GM18517 (cell line): ENCODE measurements around the gene MYOZ2.
"Not testable (repeated sequence)": the region's sequence is repeated elsewhere in the genome, so short reads cannot be mapped to it uniquely, and the experiment has no call there.

ENCODE experiments used
- ATAC-seq: cut with Tn5 transposase; IDR thresholded peaks from one replicate; pipeline ENCODE4 v1.9.1; 2021; ENCODE audit warnings: mild to moderate bottlenecking, moderate library complexity; ENCODE audit not compliant: unreplicated experiment

MYOZ2 gene

DNA sequence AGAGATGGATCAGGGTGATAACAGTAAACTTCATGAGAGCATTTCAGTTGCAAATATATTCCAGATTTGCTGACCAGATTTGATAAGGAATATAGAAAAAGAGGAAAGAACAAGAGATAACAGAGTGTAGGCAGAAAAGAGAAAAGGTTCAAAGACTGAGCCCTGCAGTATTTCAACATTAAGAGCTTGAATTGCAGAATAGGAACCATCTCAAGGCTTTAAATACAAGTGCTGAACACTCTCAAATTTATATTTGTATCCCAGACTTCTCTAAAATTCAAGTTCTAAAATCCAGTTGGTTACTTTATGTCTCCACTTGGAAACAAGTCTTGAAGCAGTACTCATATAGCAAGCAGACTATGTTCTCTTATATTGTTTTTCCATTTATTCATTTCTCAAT, 9.7 kb upstream of the MYOZ2 start:
- no peak for ATAC-seq

GRCh38 chr4:119128148-119128547, 7.5 kb upstream of the MYOZ2 start:
- ATAC-seq = no peak

GRCh38 chr4:119130365-119131065, 5.1 kb upstream of the MYOZ2 start:
- ATAC-seq = no peak

- ATAC-seq = no peak
Measured at GRCh38 chr4:119131164-119131563, 4.5 kb upstream of the MYOZ2 start.

DNA sequence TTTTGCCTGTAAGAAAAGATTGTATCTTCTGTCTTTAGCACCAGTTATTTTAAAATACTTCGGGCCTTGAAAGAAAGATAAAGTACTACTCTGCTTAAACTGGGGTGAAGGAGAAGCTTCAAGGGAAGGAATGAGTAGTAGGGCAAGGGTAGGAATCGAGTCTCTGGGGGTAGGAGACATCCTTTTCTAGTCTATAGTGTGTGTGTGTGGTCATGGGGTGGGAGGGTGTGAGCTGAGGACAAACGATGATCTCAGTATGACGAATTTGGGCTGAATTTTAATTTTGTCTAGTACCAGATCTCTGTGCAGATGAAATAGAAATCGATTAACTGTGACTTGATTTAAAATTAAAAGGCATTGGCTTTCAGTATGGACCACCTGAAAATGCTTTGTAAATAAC, 3.3 kb upstream of the MYOZ2 start:
- no peak for ATAC-seq

GRCh38 chr4:119136546-119136945, 914 bp downstream of the MYOZ2 start:
- ATAC-seq = no peak

- no peak for ATAC-seq
Measured at GRCh38 chr4:119138046-119138445, 2.4 kb downstream of the MYOZ2 start.

GRCh38 chr4:119139311-119139710, 3.7 kb downstream of the MYOZ2 start:
- ATAC-seq = no peak

DNA sequence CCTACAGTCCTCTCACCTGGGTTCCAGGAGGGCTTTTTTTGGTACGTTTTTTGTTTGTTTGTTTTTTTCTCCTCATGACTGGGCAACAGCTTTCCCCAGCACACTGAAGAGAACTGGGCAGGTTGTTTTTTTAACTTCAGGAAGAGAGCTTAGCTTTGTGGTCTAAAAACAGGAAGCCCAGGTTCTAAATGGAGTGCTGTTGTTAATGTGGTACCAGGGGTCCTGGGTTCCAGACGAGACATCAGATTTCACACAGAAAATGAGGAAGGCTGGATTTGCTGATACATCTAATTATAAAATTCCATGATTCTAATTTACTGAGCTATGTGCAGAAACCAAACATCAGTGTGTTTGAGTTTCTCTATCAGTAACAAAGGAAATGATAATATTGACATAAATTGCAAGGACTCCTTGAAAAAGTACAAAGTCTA, 4.2 kb downstream of the MYOZ2 start:
- no peak for ATAC-seq

GRCh38 chr4:119141283-119141682, 5.7 kb downstream of the MYOZ2 start:
- ATAC-seq = not testable (repeated sequence)

GRCh38 chr4:119142833-119143232, 7.2 kb downstream of the MYOZ2 start:
- no peak for ATAC-seq

DNA sequence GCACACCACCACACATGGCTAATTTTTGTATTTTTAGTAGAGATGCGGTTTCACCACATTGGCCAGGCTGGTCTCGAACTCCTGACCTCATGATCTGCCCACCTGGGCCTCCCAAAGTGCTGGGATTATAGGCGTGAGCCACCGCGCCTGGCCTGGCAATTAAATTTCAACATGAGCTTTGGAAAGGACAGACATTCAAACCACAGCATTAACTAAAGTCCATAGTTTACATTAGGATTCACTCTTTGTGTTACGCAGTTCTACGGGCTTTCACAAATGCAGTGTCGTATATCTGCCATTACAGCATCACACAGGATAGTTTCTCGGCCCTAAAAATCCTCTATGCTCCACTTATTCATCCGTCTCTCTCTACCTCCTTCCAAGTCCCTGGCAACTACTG, 7.7 kb downstream of the MYOZ2 start:
- ATAC-seq = not testable (repeated sequence)

GRCh38 chr4:119149110-119149509, 13.5 kb downstream of the MYOZ2 start:
- ATAC-seq = no peak

GRCh38 chr4:119151161-119151560, 15.5 kb downstream of the MYOZ2 start:
- no peak for ATAC-seq

DNA sequence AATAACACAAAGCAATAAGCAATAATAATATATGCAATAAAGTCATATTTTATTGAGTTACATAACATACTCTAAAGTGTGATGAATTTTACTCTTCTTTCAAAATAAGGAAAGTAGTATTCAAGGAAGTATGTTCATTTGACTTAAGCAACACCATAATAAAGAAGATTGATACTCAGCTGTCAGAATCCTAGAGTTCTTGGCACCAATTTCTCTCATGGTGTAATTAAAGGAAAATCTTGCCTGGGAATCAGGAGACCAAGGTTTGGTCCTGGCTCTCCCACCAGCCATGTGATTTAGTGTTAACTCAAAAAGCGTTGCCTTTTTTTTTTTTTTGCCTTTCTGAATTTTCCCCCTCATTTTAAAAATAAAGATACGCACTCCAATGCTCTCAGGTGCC, 17.1 kb downstream of the MYOZ2 start:
- ATAC-seq = no peak

DNA sequence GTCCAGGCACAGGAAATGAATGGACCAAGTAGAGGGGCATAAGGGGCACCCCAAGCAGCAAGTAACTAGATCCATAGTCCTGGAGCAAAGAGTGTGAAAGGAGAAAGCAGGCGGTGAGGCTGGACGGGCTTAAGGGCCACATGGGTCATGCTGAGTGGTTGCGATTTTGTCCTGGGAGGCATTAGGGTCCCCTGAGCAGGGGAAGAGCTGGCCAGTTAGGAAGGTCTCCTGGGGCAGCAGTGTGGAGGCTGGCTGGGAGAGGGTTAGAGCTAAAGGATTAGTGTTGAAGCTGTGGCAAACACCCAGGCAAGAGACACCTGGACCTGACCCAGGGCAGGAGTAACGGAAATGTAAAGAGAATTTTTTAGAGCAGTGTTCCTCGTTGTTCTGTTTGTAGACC, 26.5 kb downstream of the MYOZ2 start:
- ATAC-seq = no peak

- no peak for ATAC-seq
Measured at GRCh38 chr4:119165767-119166166, 30.1 kb downstream of the MYOZ2 start.

DNA sequence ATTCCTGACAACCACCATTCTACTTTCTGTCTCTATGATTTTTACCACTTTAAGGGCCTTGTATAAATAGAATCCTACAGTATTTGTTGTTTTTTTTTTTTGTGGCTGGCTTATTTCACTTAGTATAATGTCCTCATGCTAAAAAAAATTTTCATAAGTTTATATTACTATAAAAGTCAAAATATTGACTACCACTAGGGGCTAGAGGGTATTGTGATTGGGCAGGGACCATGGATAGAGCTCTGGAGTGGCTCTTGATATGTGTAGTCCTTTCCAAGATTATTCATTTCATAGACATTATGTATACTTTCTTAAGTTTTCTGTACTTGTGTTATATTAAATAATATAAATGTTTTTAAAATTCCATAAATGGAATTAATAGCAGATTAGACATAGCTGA, 34.6 kb downstream of the MYOZ2 start:
- ATAC-seq = no peak

DNA sequence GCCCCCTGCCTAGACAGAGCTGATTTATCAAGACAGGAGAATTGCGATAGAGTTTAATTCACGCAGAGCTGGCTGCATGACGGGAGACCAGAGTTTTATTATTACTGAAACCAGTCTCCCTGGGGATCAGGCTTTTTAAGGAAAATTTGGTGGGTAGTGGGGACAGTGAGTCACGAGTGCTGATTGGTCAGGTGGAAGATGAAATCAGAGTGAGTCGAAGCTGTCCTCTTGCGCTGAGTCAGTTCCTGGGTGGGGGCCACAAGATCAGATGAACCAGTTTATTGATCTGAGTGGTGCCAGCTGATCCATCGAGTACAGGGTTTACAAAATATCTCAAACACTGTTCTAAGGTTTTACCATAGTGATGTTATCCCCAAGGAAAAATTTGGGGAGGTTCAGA, 36.6 kb downstream of the MYOZ2 start:
- no peak for ATAC-seq

DNA sequence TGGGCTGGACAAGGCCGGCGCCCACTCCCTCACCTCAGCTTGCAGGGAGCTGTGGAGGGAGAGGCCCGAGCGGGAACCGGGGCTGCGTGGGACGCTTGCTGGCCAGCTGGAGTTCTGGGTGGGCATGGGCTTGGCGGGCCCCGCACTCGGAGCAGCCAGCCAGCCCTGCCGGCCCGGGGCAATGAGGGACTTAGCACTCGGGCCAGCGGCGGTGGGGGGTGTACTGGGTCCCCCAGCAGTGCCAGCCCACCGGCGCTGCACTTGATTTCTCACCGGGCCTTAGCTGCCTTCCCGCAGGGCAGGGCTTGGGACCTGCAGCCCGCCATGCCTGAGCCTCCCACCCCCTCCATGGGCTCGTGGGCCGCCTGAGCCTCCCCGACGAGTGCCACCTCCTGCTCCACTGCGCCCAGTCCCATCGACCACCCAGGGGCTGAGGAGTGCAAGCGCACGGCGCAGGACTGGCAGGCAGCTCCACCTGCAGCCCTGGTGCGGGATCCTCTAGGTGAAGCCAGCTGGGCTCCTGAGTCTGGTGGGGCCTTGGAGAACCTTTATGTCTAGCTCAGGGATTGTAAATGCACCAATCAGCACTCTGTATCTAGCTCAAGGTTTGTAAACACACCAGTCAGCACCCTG, 38.2 kb downstream of the MYOZ2 start:
- not testable (repeated sequence) for ATAC-seq

DNA sequence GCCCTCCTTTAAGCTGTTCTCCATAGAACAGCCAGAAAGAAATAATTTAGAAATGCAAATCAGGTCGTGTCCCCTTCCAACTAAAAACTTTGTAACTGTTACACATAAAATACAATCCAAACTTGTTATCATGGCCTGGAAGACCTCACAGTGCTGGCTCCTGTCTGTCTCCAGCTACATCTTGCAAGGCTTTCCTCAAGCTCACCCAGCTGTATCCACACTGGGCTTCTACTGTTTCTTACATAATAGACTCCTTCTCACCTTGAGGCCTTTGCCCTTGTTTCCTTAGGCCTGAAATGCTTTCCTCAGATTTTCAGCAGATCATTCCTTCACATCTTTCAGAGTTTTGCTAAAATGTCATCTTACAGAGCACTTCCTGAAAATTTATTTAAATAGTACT, 43.4 kb downstream of the MYOZ2 start:
- ATAC-seq = no peak

- no peak for ATAC-seq
Measured at GRCh38 chr4:119184128-119184527, 48.5 kb downstream of the MYOZ2 start.

GRCh38 chr4:119189638-119190037, 54.0 kb downstream of the MYOZ2 start:
- no peak for ATAC-seq
